ENCODE data around the gene CNNM3.
A peak's percentile ranks its signal among the peaks of the same experiment; 100 is the strongest.

Gene CNNM3

DNA sequence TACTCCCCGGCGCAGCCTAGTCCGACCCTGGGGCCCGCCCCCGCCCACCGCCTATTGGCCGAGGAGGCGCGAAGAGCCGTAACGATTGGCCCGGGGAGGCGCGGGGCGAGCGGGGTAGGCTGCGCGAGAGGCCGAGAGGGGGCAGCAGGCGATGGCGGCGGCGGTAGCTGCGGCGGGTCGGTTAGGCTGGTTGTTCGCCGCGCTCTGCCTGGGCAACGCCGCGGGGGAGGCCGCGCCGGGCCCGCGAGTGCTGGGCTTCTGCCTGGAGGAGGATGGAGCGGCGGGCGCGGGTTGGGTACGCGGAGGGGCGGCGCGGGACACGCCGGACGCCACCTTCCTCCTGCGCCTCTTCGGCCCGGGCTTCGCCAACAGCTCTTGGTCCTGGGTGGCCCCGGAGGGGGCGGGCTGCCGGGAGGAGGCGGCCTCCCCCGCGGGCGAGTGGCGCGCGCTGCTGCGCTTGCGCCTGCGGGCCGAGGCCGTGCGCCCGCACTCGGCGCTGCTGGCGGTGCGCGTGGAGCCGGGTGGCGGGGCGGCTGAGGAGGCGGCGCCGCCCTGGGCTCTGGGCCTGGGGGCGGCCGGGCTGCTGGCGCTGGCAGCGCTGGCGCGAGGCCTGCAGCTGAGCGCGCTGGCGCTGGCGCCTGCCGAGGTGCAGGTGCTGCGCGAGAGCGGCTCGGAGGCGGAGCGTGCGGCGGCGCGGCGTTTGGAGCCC lies at the start of gene CNNM3 (continued):
- TF ChIP-seq ZXDB (tag by site-specific recombination; IDR thresholded peaks at IDR 0.05): no peak
- TF ChIP-seq BCL11B (tag by site-specific recombination; IDR thresholded peaks at IDR 0.05; ENCODE audit: low read depth): no peak
- TF ChIP-seq ZNF704 (tag by site-specific recombination; IDR thresholded peaks at IDR 0.05): no peak
- TF ChIP-seq SALL2 (tag by site-specific recombination; IDR thresholded peaks at IDR 0.05; ENCODE audit: borderline replicate concordance): no peak
- TF ChIP-seq, protein P1, sequence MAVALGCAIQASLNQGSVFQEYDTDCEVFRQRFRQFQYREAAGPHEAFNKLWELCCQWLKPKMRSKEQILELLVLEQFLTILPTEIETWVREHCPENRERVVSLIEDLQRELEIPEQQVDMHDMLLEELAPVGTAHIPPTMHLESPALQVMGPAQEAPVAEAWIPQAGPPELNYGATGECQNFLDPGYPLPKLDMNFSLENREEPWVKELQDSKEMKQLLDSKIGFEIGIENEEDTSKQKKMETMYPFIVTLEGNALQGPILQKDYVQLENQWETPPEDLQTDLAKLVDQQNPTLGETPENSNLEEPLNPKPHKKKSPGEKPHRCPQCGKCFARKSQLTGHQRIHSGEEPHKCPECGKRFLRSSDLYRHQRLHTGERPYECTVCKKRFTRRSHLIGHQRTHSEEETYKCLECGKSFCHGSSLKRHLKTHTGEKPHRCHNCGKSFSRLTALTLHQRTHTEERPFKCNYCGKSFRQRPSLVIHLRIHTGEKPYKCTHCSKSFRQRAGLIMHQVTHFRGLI (tag by site-specific recombination; IDR thresholded peaks at IDR 0.05): peak; percentile 36; the same call in 1 of the 2 replicates
- TF ChIP-seq, protein P2, sequence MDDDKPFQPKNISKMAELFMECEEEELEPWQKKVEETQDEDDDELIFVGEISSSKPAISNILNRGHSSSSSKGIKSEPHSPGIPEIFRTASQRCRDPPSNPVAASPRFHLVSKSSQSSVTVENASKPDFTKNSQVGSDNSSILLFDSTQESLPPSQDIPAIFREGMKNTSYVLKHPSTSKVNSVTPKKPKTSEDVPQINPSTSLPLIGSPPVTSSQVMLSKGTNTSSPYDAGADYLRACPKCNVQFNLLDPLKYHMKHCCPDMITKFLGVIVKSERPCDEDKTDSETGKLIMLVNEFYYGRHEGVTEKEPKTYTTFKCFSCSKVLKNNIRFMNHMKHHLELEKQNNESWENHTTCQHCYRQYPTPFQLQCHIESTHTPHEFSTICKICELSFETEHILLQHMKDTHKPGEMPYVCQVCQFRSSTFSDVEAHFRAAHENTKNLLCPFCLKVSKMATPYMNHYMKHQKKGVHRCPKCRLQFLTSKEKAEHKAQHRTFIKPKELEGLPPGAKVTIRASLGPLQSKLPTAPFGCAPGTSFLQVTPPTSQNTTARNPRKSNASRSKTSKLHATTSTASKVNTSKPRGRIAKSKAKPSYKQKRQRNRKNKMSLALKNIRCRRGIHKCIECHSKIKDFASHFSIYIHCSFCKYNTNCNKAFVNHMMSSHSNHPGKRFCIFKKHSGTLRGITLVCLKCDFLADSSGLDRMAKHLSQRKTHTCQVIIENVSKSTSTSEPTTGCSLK (tag by site-specific recombination; IDR thresholded peaks at IDR 0.05): no peak
- peak; percentile 42; the same call in 1 of the 2 replicates for TF ChIP-seq ZSCAN30 (tag by site-specific recombination; IDR thresholded peaks at IDR 0.05)
- peak; percentile 77 for TF ChIP-seq SCRT2 (tag by site-specific recombination; IDR thresholded peaks at IDR 0.05)
- TF ChIP-seq, protein P3, sequence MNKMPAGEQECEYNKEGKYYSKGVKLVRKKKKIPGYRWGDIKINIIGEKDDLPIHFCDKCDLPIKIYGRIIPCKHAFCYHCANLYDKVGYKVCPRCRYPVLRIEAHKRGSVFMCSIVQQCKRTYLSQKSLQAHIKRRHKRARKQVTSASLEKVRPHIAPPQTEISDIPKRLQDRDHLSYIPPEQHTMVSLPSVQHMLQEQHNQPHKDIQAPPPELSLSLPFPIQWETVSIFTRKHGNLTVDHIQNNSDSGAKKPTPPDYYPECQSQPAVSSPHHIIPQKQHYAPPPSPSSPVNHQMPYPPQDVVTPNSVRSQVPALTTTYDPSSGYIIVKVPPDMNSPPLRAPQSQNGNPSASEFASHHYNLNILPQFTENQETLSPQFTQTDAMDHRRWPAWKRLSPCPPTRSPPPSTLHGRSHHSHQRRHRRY (tag by site-specific recombination; IDR thresholded peaks at IDR 0.05): no peak
- TF ChIP-seq GLIS1 (tag by site-specific recombination; IDR thresholded peaks at IDR 0.05): peak; percentile 67
- TF ChIP-seq ZNF791 (tag by site-specific recombination; IDR thresholded peaks at IDR 0.05): no peak
- no peak for TF ChIP-seq ATF2 (tag by site-specific recombination; IDR thresholded peaks at IDR 0.05; ENCODE audit: low read depth)
- TF ChIP-seq MEIS1 (CRISPR knock-in tag; IDR thresholded peaks at IDR 0.05; ENCODE audit: borderline replicate concordance): no peak
- TF ChIP-seq ZNF561 (tag by site-specific recombination; IDR thresholded peaks at IDR 0.05; ENCODE audit: borderline replicate concordance): peak; percentile 55; the same call in 1 of the 2 replicates
- TF ChIP-seq ZNF398 (tag by site-specific recombination; IDR thresholded peaks at IDR 0.05): peak; percentile 74; the same call in 1 of the 2 replicates
- peak; percentile 91 for TF ChIP-seq ZBTB8A (tag by site-specific recombination; IDR thresholded peaks at IDR 0.05)
- TF ChIP-seq ZNF585B (tag by site-specific recombination; IDR thresholded peaks at IDR 0.05): 0 out of 2 replicates have a peak, but pooled peaks have one; percentile 10
- TF ChIP-seq, protein P4, sequence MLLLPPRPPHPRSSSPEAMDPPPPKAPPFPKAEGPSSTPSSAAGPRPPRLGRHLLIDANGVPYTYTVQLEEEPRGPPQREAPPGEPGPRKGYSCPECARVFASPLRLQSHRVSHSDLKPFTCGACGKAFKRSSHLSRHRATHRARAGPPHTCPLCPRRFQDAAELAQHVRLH (tag by site-specific recombination; IDR thresholded peaks at IDR 0.05): no peak
- TF ChIP-seq, protein P5, sequence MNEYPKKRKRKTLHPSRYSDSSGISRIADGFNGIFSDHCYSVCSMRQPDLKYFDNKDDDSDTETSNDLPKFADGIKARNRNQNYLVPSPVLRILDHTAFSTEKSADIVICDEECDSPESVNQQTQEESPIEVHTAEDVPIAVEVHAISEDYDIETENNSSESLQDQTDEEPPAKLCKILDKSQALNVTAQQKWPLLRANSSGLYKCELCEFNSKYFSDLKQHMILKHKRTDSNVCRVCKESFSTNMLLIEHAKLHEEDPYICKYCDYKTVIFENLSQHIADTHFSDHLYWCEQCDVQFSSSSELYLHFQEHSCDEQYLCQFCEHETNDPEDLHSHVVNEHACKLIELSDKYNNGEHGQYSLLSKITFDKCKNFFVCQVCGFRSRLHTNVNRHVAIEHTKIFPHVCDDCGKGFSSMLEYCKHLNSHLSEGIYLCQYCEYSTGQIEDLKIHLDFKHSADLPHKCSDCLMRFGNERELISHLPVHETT (tag by site-specific recombination; IDR thresholded peaks at IDR 0.05): no peak
- TF ChIP-seq YY1 (tag by site-specific recombination; IDR thresholded peaks at IDR 0.05): peak; percentile 65
- no peak for TF ChIP-seq SCRT1 (tag by site-specific recombination; IDR thresholded peaks at IDR 0.05; ENCODE audit: borderline replicate concordance)
- peak; percentile 40; the same call in 1 of the 2 replicates for TF ChIP-seq ZNF76 (tag by site-specific recombination; IDR thresholded peaks at IDR 0.05; ENCODE audit: borderline replicate concordance, low read depth)
- TF ChIP-seq ZFP37 (tag by site-specific recombination; IDR thresholded peaks at IDR 0.05): no peak
- TF ChIP-seq SP3 (tag by site-specific recombination; IDR thresholded peaks at IDR 0.05): peak; percentile 61
- no peak for TF ChIP-seq ZSCAN23 (tag by site-specific recombination; IDR thresholded peaks at IDR 0.05)
- peak; percentile 76 for TF ChIP-seq SP2 (tag by site-specific recombination; IDR thresholded peaks at IDR 0.05)
- peak; percentile 91 for TF ChIP-seq GLIS2 (tag by site-specific recombination; IDR thresholded peaks at IDR 0.05)
- no peak for TF ChIP-seq ZNF654 (tag by site-specific recombination; IDR thresholded peaks at IDR 0.05; ENCODE audit: low read depth)
- no peak for TF ChIP-seq ZNF221 (tag by site-specific recombination; IDR thresholded peaks at IDR 0.05; ENCODE audit: borderline replicate concordance)
